Mesendoderm (in vitro differentiated cells): ENCODE data around the gene DEUP1.
"Not testable (repeated sequence)": the region's sequence is repeated elsewhere in the genome, so short reads cannot be mapped to it uniquely, and the experiment has no call there.

Experiments
- DNase-seq: peaks from one replicate; pipeline ENCODE4 v3.0.0; 2013
- H2AK5ac ChIP-seq: 2 replicates; pipeline ENCODE4 v1.6.1; 2013; ENCODE audit warnings: low read length, inconsistent platforms
- H2BK120ac ChIP-seq: 2 replicates; pipeline ENCODE4 v1.6.1; 2013; ENCODE audit warnings: low read depth, mild to moderate bottlenecking, low read length, moderate library complexity, mixed read lengths
- H2BK15ac ChIP-seq: replicated peaks from 2 replicates; pipeline ENCODE4 v1.6.1; 2013; ENCODE audit warnings: low read depth, mild to moderate bottlenecking, moderate library complexity
- H2BK5ac ChIP-seq: 2 replicates; pipeline ENCODE4 v1.6.1; 2013; ENCODE audit warnings: low read length, inconsistent platforms
- H3K18ac ChIP-seq: 2 replicates; pipeline ENCODE4 v1.6.1; 2013; ENCODE audit warnings: mild to moderate bottlenecking, low read length, mixed read lengths
- H3K23ac ChIP-seq: one replicate; pipeline ENCODE4 v1.6.1; 2013; ENCODE audit warnings: low read length
- H3K27ac ChIP-seq: 2 replicates; pipeline ENCODE4 v1.5.1; 2013; ENCODE audit warnings: low read depth, mild to moderate bottlenecking, inconsistent platforms, low read length, moderate library complexity
- H3K27me3 ChIP-seq: 2 replicates; pipeline ENCODE4 v1.6.1; 2013; ENCODE audit warnings: low read length, control low read depth, mild to moderate bottlenecking, inconsistent platforms; ENCODE audit not compliant: insufficient read depth, poor library complexity
- H3K36me3 ChIP-seq: 2 replicates; pipeline ENCODE4 v1.6.1; 2013; ENCODE audit warnings: low read length, inconsistent platforms; ENCODE audit not compliant: control insufficient read depth, insufficient read depth
- H3K4ac ChIP-seq: one replicate; pipeline ENCODE4 v1.6.1; 2013; ENCODE audit warnings: low read depth, mild to moderate bottlenecking, low read length, moderate library complexity
- H3K4me1 ChIP-seq: 2 replicates; pipeline ENCODE4 v1.6.1; 2013; ENCODE audit warnings: low read depth, low read length, inconsistent platforms; ENCODE audit not compliant: control insufficient read depth
- H3K4me2 ChIP-seq: 2 replicates; pipeline ENCODE4 v1.6.1; 2013; ENCODE audit warnings: low read length
- H3K4me3 ChIP-seq: 2 replicates; pipeline ENCODE4 v1.5.1; 2013; ENCODE audit warnings: mild to moderate bottlenecking, low read length
- H3K56ac ChIP-seq: one replicate; pipeline ENCODE4 v1.6.1; 2013; ENCODE audit warnings: low read length
- H3K79me1 ChIP-seq: 2 replicates; pipeline ENCODE4 v1.6.1; 2013; ENCODE audit warnings: low read length, inconsistent platforms
- H3K79me2 ChIP-seq: 2 replicates; pipeline ENCODE4 v1.6.1; 2013; ENCODE audit warnings: mild to moderate bottlenecking, low read length; ENCODE audit not compliant: control insufficient read depth, insufficient read depth
- H3K9ac ChIP-seq: 2 replicates; pipeline ENCODE4 v1.6.1; 2013; ENCODE audit warnings: low read length, inconsistent platforms
- H4K5ac ChIP-seq: one replicate; pipeline ENCODE4 v1.6.1; 2013; ENCODE audit warnings: low read length
- H4K8ac ChIP-seq: one replicate; pipeline ENCODE4 v1.6.1; 2013; ENCODE audit warnings: low read depth, mild to moderate bottlenecking, control low read depth, low read length, moderate library complexity
- WGBS: extraction: QIAGEN DNeasy Blood & Tissue Kit; methylation state at CpG from one replicate; pipeline ENCODE4 v1.1.7; 2013; ENCODE audit warnings: low lambda C conversion rate, missing lambda C conversion rate; ENCODE audit not compliant: insufficient coverage; ENCODE audit errors: extremely low coverage; 5-methylcytosine and 5-hydroxymethylcytosine counted together

DEUP1 gene

GRCh38 chr11:93411705-93412104, 81.2 kb downstream of the DEUP1 start:
- Histone ChIP-seq H3K18ac (no peak overlapping the region), H2BK120ac (no peak overlapping the region), H3K4me3 (no peak overlapping the region), H3K4me1 (no peaks in the 10 kb centered on the region), H3K4ac (no peak overlapping the region), H3K27ac (no peak overlapping the region), H3K9ac (no peak overlapping the region), H3K23ac (no peak overlapping the region), H3K79me1 (no peaks in the 10 kb centered on the region), H2BK5ac (no peak overlapping the region), H4K8ac (no peak overlapping the region), H2BK15ac (no peak overlapping the region), H4K5ac (no peak overlapping the region), H3K79me2 (no peaks in the 10 kb centered on the region), H2AK5ac (no peak overlapping the region), H3K4me2 (no peak overlapping the region), H3K56ac (no peak overlapping the region), H3K27me3 (no peaks in the 10 kb centered on the region), H3K36me3 (no peaks in the 10 kb centered on the region)
- no peak for DNase-seq

GRCh38 chr11:93432247-93432646, 101.7 kb downstream of the DEUP1 start:
- Histone ChIP-seq H3K79me2 (no peaks in the 10 kb centered on the region), H2AK5ac (no peak overlapping the region), H3K4me1 (no peaks in the 10 kb centered on the region), H3K4me3 (no peak overlapping the region), H3K79me1 (no peaks in the 10 kb centered on the region), H2BK120ac (no peak overlapping the region), H3K4me2 (no peak overlapping the region), H4K8ac (no peak overlapping the region), H4K5ac (no peak overlapping the region), H3K23ac (no peak overlapping the region), H3K18ac (no peak overlapping the region), H3K27ac (no peak overlapping the region), H3K27me3 (no peaks in the 10 kb centered on the region), H3K4ac (no peak overlapping the region), H2BK5ac (no peak overlapping the region), H3K56ac (no peak overlapping the region), H3K9ac (no peak overlapping the region), H2BK15ac (no peak overlapping the region), H3K36me3 (no peaks in the 10 kb centered on the region)
- DNase-seq = no peak
- no CpG with 5 or more reads among the region's 3 CpGs for WGBS

GRCh38 chr11:93443232-93443631, 112.7 kb downstream of the DEUP1 start:
- H3K79me1 ChIP-seq, H3K79me2 ChIP-seq, H3K9ac ChIP-seq, H3K4me1 ChIP-seq, H3K4me3 ChIP-seq, DNase-seq, H3K27me3 ChIP-seq, H3K23ac ChIP-seq, H3K4ac ChIP-seq, H3K27ac ChIP-seq, H3K56ac ChIP-seq, H2BK15ac ChIP-seq, H2AK5ac ChIP-seq, H3K4me2 ChIP-seq, H3K18ac ChIP-seq, H2BK5ac ChIP-seq, H3K36me3 ChIP-seq, H4K5ac ChIP-seq, H4K8ac ChIP-seq, H2BK120ac ChIP-seq: not testable (repeated sequence)
- WGBS = no CpG with 5 or more reads among the region's 2 CpGs

- peak overlapping the region; percentile 53 for H3K56ac ChIP-seq
- no peak overlapping the region for H3K4me2 ChIP-seq
- H3K23ac ChIP-seq = no peak overlapping the region
- H3K79me1 ChIP-seq = no peaks in the 10 kb centered on the region
- H3K9ac ChIP-seq = no peak overlapping the region
- no peak overlapping the region for H2BK5ac ChIP-seq
- H3K79me2 ChIP-seq = no peaks in the 10 kb centered on the region
- peak overlapping the region; percentile 37 for H3K4ac ChIP-seq
- no peaks in the 10 kb centered on the region for H3K27me3 ChIP-seq
- no peak overlapping the region for H3K18ac ChIP-seq
- no peaks in the 10 kb centered on the region for H3K4me1 ChIP-seq
- no peak overlapping the region for H4K8ac ChIP-seq
- H3K36me3 ChIP-seq = no peaks in the 10 kb centered on the region
- H3K27ac ChIP-seq = no peak overlapping the region
- no peak overlapping the region for H4K5ac ChIP-seq
- WGBS = no CpG with 5 or more reads among the region's 8 CpGs
- no peak overlapping the region for H2BK120ac ChIP-seq
- no peak overlapping the region for H2AK5ac ChIP-seq
- H2BK15ac ChIP-seq = no peak overlapping the region
- no peak overlapping the region for H3K4me3 ChIP-seq
- DNase-seq = peak; percentile 94
These were observed 114.1 kb downstream of the DEUP1 start for GRCh38 chr11:93444617-93445073.

- Histone ChIP-seq H3K56ac (no peak overlapping the region), H3K4me2 (no peak overlapping the region), H2BK120ac (no peak overlapping the region), H3K4ac (no peak overlapping the region), H3K36me3 (no peaks in the 10 kb centered on the region), H3K79me1 (no peaks in the 10 kb centered on the region), H3K4me3 (no peak overlapping the region), H3K9ac (no peak overlapping the region), H2BK5ac (no peak overlapping the region), H3K18ac (no peak overlapping the region), H4K5ac (no peak overlapping the region), H2BK15ac (no peak overlapping the region), H3K4me1 (no peaks in the 10 kb centered on the region), H3K79me2 (no peaks in the 10 kb centered on the region), H3K27me3 (no peaks in the 10 kb centered on the region), H3K23ac (no peak overlapping the region), H2AK5ac (no peak overlapping the region), H3K27ac (no peak overlapping the region), H4K8ac (no peak overlapping the region)
- WGBS = no CpG with 5 or more reads among the region's 9 CpGs
- no peak for DNase-seq
These were observed 127.7 kb downstream of the DEUP1 start for GRCh38 chr11:93458286-93458685.

- H3K9ac ChIP-seq, H3K56ac ChIP-seq, H4K5ac ChIP-seq, H3K79me1 ChIP-seq, H3K36me3 ChIP-seq, H3K18ac ChIP-seq, DNase-seq, H3K4me3 ChIP-seq, H2BK120ac ChIP-seq, H3K23ac ChIP-seq, H3K4ac ChIP-seq, H3K27me3 ChIP-seq, H2BK15ac ChIP-seq, H3K4me2 ChIP-seq, H3K79me2 ChIP-seq, H2AK5ac ChIP-seq, H4K8ac ChIP-seq, H2BK5ac ChIP-seq, H3K27ac ChIP-seq, H3K4me1 ChIP-seq: not testable (repeated sequence)
- WGBS = no CpG with 5 or more reads among the region's 4 CpGs
These were observed 133.1 kb downstream of the DEUP1 start for GRCh38 chr11:93463666-93464065.
